ENCODE measurements around the gene CDK5RAP3. TPM values are rescaled to one million over a fixed set of nuclear protein-coding genes. Genes with fewer than 3 reads are reported as not detected.

Gene CDK5RAP3
- total and polyA plus RNA-seq, 2 experiments from 2014 or later, result 92.6 to 106 TPM

DNA sequence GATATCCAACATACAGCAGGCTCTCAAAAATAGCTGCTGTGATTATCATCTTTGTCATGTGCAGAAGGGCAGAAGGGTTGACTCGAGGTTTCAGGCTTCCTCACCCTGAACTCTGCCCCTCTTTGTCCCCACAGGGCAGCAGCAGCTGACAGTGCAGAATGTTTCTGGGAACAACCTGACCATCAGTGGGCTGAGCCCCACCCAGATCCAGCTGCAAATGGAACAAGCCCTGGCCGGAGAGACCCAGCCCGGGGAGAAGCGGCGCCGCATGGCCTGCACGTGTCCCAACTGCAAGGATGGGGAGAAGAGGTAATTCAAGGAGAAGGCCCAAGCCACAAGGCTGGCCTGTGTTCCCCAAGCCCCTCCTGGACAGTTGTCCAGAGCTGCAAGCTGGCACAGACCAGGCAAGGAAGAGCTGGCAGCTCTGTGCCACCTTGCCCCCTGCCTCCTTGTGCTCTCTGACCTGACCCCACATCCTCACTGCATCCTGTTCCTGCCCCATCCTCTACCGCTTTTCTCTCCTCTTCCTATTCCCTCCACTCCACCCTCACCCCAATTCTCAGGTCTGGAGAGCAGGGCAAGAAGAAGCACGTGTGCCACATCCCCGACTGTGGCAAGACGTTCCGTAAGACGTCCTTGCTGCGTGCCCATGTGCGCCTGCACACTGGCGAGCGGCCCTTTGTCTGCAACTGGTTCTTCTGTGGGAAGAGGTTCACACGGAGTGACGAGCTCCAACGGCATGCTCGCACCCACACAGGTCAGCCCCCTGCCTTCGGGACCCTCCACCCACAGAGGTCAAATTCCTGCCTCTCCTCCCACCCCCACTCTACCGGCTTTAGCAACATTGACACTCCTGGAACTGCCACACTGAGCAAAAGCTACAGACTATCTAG, 45.9 kb upstream of the CDK5RAP3 start (continued):
- TF ChIP-seq, protein P1, sequence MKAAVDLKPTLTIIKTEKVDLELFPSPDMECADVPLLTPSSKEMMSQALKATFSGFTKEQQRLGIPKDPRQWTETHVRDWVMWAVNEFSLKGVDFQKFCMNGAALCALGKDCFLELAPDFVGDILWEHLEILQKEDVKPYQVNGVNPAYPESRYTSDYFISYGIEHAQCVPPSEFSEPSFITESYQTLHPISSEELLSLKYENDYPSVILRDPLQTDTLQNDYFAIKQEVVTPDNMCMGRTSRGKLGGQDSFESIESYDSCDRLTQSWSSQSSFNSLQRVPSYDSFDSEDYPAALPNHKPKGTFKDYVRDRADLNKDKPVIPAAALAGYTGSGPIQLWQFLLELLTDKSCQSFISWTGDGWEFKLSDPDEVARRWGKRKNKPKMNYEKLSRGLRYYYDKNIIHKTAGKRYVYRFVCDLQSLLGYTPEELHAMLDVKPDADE (IDR thresholded peaks at IDR 0.05), result no peak
- TF ChIP-seq, protein P2, sequence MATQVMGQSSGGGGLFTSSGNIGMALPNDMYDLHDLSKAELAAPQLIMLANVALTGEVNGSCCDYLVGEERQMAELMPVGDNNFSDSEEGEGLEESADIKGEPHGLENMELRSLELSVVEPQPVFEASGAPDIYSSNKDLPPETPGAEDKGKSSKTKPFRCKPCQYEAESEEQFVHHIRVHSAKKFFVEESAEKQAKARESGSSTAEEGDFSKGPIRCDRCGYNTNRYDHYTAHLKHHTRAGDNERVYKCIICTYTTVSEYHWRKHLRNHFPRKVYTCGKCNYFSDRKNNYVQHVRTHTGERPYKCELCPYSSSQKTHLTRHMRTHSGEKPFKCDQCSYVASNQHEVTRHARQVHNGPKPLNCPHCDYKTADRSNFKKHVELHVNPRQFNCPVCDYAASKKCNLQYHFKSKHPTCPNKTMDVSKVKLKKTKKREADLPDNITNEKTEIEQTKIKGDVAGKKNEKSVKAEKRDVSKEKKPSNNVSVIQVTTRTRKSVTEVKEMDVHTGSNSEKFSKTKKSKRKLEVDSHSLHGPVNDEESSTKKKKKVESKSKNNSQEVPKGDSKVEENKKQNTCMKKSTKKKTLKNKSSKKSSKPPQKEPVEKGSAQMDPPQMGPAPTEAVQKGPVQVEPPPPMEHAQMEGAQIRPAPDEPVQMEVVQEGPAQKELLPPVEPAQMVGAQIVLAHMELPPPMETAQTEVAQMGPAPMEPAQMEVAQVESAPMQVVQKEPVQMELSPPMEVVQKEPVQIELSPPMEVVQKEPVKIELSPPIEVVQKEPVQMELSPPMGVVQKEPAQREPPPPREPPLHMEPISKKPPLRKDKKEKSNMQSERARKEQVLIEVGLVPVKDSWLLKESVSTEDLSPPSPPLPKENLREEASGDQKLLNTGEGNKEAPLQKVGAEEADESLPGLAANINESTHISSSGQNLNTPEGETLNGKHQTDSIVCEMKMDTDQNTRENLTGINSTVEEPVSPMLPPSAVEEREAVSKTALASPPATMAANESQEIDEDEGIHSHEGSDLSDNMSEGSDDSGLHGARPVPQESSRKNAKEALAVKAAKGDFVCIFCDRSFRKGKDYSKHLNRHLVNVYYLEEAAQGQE (IDR thresholded peaks at IDR 0.05; ENCODE audit: unreplicated experiment), result no peak
- TF ChIP-seq EZH2phosphoT487 (IDR thresholded peaks at IDR 0.05; ENCODE audit: unreplicated experiment), result no peak
- TF ChIP-seq EZH2 (IDR thresholded peaks at IDR 0.05; ENCODE audit: low read depth, unreplicated experiment), result no peak
- no peak for TF ChIP-seq STAT1 (IDR thresholded peaks at IDR 0.05; ENCODE audit: unreplicated experiment)
- TF ChIP-seq, protein P3, sequence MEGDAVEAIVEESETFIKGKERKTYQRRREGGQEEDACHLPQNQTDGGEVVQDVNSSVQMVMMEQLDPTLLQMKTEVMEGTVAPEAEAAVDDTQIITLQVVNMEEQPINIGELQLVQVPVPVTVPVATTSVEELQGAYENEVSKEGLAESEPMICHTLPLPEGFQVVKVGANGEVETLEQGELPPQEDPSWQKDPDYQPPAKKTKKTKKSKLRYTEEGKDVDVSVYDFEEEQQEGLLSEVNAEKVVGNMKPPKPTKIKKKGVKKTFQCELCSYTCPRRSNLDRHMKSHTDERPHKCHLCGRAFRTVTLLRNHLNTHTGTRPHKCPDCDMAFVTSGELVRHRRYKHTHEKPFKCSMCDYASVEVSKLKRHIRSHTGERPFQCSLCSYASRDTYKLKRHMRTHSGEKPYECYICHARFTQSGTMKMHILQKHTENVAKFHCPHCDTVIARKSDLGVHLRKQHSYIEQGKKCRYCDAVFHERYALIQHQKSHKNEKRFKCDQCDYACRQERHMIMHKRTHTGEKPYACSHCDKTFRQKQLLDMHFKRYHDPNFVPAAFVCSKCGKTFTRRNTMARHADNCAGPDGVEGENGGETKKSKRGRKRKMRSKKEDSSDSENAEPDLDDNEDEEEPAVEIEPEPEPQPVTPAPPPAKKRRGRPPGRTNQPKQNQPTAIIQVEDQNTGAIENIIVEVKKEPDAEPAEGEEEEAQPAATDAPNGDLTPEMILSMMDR (conservative IDR thresholded peaks at IDR 0.05; ENCODE audit: low read depth in 2 of 2), result no peak
- no peak for TF ChIP-seq POLR2AphosphoS5 (IDR thresholded peaks at IDR 0.05; ENCODE audit: low read depth)
- no peak for TF ChIP-seq ZNF331 (CRISPR knock-in tag; IDR thresholded peaks at IDR 0.05; ENCODE audit: low read depth)
- no peak for TF ChIP-seq NANOG (IDR thresholded peaks at IDR 0.05; ENCODE audit: borderline replicate concordance)
- TF ChIP-seq CREB1 (CRISPR knock-in tag; IDR thresholded peaks at IDR 0.05; ENCODE audit: low read depth), result no peak

DNA sequence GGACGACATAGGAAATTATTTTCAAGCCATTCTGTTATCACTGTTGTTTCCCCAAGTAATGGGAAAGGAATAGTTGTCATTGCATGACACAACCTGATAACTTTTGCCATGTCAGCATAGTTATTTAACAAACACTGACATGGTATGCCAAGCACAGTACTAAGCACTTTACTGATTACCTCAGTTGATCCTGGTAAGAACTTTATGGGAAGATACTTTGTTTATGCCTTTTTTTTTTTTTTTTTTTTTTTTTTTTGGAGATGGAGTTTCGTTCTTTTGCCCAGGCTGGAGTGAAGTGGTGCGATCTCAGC, 45.3 kb upstream of the CDK5RAP3 start:
- Mint-ChIP-seq H3K4me1 (no peaks in the 10 kb centered on the region), H3K27ac (no peak overlapping the region), H3K36me3 (ENCODE audit: low read depth) (peaks cover 20% of the 10 kb centered on the region), H3K9me3 (no peaks in the 10 kb centered on the region), H3K4me3 (no peak overlapping the region), H3K27me3 (ENCODE audit: insufficient read depth, low read depth, poor library complexity) (peaks cover 6% of the 10 kb centered on the region)
- H3K9me2 ChIP-seq (ENCODE audit: insufficient read depth), result no peaks in the 10 kb centered on the region
- DNase-seq (ENCODE audit: low spot score), result no peak
- H3F3A ChIP-seq (replicated peaks; ENCODE audit: low read depth), result no peaks in the 10 kb centered on the region
- no peaks in the 10 kb centered on the region for H3K79me2 ChIP-seq (replicated peaks; ENCODE audit: insufficient read depth)
- no peaks in the 10 kb centered on the region for H4K20me1 ChIP-seq (replicated peaks; ENCODE audit: insufficient read depth)
- no peak overlapping the region for H2AFZ ChIP-seq
- H3K36me3 ChIP-seq (ENCODE audit: insufficient read depth), result no peaks in the 10 kb centered on the region; the same call in 1 of the 2 replicates
- H3K4me1 ChIP-seq (ENCODE audit: insufficient read depth), result no peaks in the 10 kb centered on the region
- no peak overlapping the region for H3K4me2 ChIP-seq
- H3K27ac ChIP-seq (ENCODE audit: low read depth), result no peak overlapping the region
- H3K4me3 ChIP-seq, result no peak overlapping the region
- H3K27me3 ChIP-seq (ENCODE audit: insufficient read depth), result no peaks in the 10 kb centered on the region
- ATAC-seq, result no peak
- TF ChIP-seq JUNB (IDR thresholded peaks at IDR 0.05; ENCODE audit: unreplicated experiment) (no peak), EZH2 (IDR thresholded peaks at IDR 0.05; ENCODE audit: low read depth, unreplicated experiment) (no peak), ZNF114 (CRISPR knock-in tag; IDR thresholded peaks at IDR 0.05) (no peak), NANOG (IDR thresholded peaks at IDR 0.05; ENCODE audit: borderline replicate concordance) (no peak), STAT1 (IDR thresholded peaks at IDR 0.05; ENCODE audit: unreplicated experiment) (no peak), POLR2AphosphoS5 (IDR thresholded peaks at IDR 0.05; ENCODE audit: low read depth) (no peak)
- TF ChIP-seq, protein P3 (conservative IDR thresholded peaks at IDR 0.05; ENCODE audit: low read depth in 2 of 2), result no peak
- TF ChIP-seq, protein P1 (IDR thresholded peaks at IDR 0.05), result no peak
- TF ChIP-seq, protein P2 (IDR thresholded peaks at IDR 0.05; ENCODE audit: unreplicated experiment), result no peak
